GM23338 (cell line): ENCODE results near the gene KAZN.

ENCODE experiments used
- ZNF114 ChIP-seq: fragments of 250-450 bp; sonication (Bioruptor Pico); IDR thresholded peaks from 2 replicates; pipeline ENCODE4 v1.5.0; 2020; ENCODE audit warnings: mild to moderate bottlenecking, moderate library complexity
- TF ChIP-seq, protein P1 (sequence below), 2 experiments: fragments of 200-600 bp in 1 of 2; sonication (generic) in 1 of 2; conservative IDR thresholded peaks; 2 replicates each; pipeline versions ENCODE4 v1.5.1 to v1.6.1; 2016 to 2017; ENCODE audit warnings: antibody characterized with exemption in 2 of 2, low read depth in 2 of 2, mild to moderate bottlenecking in 2 of 2, moderate library complexity in 1 of 2

DNA sequence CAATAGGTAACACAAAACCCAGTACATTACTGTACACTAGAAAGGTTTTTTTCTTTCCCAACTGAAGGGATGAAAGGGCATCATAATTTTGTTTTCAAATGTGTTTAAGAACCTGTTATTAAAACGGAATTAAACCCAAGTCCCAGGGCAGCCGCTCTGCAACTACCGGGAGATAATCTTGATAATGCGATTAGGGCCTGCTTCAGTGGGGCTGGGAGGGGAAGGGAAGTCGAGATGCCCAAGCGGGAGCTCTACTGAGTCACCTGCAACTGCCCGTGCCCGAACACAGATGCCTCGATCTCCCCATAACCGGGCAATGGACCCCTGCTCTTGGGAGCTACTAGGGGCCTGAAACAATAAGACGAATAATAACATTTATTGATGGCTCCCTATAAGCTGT, 61.4 kb downstream of the KAZN start:
- no peak for TF ChIP-seq ZNF114 (CRISPR knock-in tag)
- TF ChIP-seq, protein P1, sequence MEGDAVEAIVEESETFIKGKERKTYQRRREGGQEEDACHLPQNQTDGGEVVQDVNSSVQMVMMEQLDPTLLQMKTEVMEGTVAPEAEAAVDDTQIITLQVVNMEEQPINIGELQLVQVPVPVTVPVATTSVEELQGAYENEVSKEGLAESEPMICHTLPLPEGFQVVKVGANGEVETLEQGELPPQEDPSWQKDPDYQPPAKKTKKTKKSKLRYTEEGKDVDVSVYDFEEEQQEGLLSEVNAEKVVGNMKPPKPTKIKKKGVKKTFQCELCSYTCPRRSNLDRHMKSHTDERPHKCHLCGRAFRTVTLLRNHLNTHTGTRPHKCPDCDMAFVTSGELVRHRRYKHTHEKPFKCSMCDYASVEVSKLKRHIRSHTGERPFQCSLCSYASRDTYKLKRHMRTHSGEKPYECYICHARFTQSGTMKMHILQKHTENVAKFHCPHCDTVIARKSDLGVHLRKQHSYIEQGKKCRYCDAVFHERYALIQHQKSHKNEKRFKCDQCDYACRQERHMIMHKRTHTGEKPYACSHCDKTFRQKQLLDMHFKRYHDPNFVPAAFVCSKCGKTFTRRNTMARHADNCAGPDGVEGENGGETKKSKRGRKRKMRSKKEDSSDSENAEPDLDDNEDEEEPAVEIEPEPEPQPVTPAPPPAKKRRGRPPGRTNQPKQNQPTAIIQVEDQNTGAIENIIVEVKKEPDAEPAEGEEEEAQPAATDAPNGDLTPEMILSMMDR (conservative IDR thresholded peaks at IDR 0.05; ENCODE audit: low read depth in 2 of 2) = no peak
